Spleen (tissue), 7 donors: ENCODE measurements around the gene LRRN4.

Experiments
- POLR2A ChIP-seq, 3 donors: fragments of 450-650 bp; IDR thresholded peaks; one replicate each; pipeline ENCODE4 v1.5.1; 2017; ENCODE audit warnings: antibody characterized with exemption in 3 of 3, mild to moderate bottlenecking in 1 of 3
- POLR2AphosphoS5 ChIP-seq, 3 donors: sonication (generic); formaldehyde crosslinking; IDR thresholded peaks; one replicate each; pipeline ENCODE4 v1.5.1; 2017; ENCODE audit warnings: antibody characterized with exemption in 3 of 3
- TF ChIP-seq, protein P1 (sequence below), 11 experiments: fragments of 200-600 bp in 7 of 11; fragments of 450-650 bp in 4 of 11; sonication (generic) in 4 of 11; IDR thresholded peaks in 8 of 11; conservative IDR thresholded peaks in 3 of 11; 1 replicate in 7 of 11; 2 replicates in 4 of 11; pipeline versions ENCODE4 v1.4.0 to v1.8.0; 2016 to 2021; ENCODE audit warnings: antibody characterized with exemption in 11 of 11, inconsistent platforms in 4 of 11, mild to moderate bottlenecking in 1 of 11
- donor health status: DM: no; HTN: no; CAD: no; lungs with moderate emphysema.
- donor health status: DM: no; HTN: no; CAD: no.
- donor health status: DM: no; HTN: no; CAD: no.

DNA sequence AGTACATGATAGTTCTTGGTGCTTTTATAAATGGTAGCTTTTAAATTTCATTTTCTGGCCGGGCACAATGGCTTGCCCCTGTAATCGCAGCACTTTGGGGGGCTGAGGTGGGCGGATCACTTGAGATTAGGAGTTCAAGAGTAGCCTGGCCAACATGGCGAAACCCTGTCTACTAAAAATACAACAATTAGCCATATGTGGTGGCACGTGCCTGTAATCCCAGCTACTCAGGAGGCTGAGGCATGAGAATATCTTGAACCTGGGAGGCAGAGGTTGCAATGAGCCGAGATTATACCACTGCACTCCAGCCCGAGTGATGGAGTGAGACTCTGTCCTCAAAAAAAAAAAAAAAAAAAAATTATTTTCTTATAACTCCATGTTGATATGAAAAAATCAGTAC, 36.0 kb downstream of the LRRN4 start:
- TF ChIP-seq POLR2A (IDR thresholded peaks at IDR 0.05) (no peak), POLR2AphosphoS5 (IDR thresholded peaks at IDR 0.05) (no peak)
- TF ChIP-seq, protein P1, sequence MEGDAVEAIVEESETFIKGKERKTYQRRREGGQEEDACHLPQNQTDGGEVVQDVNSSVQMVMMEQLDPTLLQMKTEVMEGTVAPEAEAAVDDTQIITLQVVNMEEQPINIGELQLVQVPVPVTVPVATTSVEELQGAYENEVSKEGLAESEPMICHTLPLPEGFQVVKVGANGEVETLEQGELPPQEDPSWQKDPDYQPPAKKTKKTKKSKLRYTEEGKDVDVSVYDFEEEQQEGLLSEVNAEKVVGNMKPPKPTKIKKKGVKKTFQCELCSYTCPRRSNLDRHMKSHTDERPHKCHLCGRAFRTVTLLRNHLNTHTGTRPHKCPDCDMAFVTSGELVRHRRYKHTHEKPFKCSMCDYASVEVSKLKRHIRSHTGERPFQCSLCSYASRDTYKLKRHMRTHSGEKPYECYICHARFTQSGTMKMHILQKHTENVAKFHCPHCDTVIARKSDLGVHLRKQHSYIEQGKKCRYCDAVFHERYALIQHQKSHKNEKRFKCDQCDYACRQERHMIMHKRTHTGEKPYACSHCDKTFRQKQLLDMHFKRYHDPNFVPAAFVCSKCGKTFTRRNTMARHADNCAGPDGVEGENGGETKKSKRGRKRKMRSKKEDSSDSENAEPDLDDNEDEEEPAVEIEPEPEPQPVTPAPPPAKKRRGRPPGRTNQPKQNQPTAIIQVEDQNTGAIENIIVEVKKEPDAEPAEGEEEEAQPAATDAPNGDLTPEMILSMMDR (IDR thresholded peaks at IDR 0.05 in 8 of 11, conservative IDR thresholded peaks at IDR 0.05 in 3 of 11): no peak
